Stomach (tissue), 9 donors: ENCODE data around the gene WWC2. TPM values are rescaled to one million over a fixed set of nuclear protein-coding genes. Genes with fewer than 3 reads are reported as not detected.

Source experiments
- DNase-seq, 2 donors: peaks; one replicate each; pipeline versions ENCODE4 v3.0.0 to v3.0.0-alpha.2; 2013 to 2019
- H3K27ac ChIP-seq, 5 donors: fragments of 200-600 bp in 4 of 5; sonication (generic) in 4 of 5; one replicate each; pipeline ENCODE4 v1.5.1; 2013 to 2019; ENCODE audit warnings: mild to moderate bottlenecking in 1 of 5, moderate library complexity in 1 of 5
- H3K27me3 ChIP-seq, 3 donors: fragments of 200-600 bp; sonication (generic); one replicate each; pipeline ENCODE4 v1.5.1; 2017 to 2019; ENCODE audit warnings: mixed run types in 1 of 3
- H3K36me3 ChIP-seq, 4 donors: fragments of 200-600 bp; sonication (generic); 1 replicate in 3 of 4; 2 replicates in 1 of 4; pipeline ENCODE4 v1.5.1; 2016 to 2019
- H3K4me1 ChIP-seq, 4 donors: fragments of 200-600 bp; sonication (generic); one replicate each; pipeline ENCODE4 v1.5.1; 2016 to 2019
- H3K4me3 ChIP-seq, 4 donors: fragments of 200-600 bp; sonication (generic) in 3 of 4; one replicate each; pipeline ENCODE4 v1.5.1; 2016 to 2019; ENCODE audit warnings: mild to moderate bottlenecking in 1 of 4
- H3K9me3 ChIP-seq, 4 donors: fragments of 200-600 bp; sonication (generic); one replicate each; pipeline ENCODE4 v1.5.1; 2016 to 2019
- CTCF ChIP-seq, 7 experiments: fragments of 450-650 bp in 4 of 7; fragments of 200-600 bp in 3 of 7; sonication (generic) in 3 of 7; IDR thresholded peaks; one replicate each; pipeline ENCODE4 v1.5.1; 2016 to 2019; ENCODE audit warnings: antibody characterized with exemption in 7 of 7, control low read depth in 2 of 7, mild to moderate bottlenecking in 1 of 7
- EP300 ChIP-seq: sonication (generic); formaldehyde crosslinking; IDR thresholded peaks from one replicate; pipeline ENCODE4 v1.6.1; 2017; ENCODE audit warnings: antibody characterized with exemption
- POLR2A ChIP-seq, 4 donors: fragments of 450-650 bp; IDR thresholded peaks; one replicate each; pipeline ENCODE4 v1.6.1; 2016; ENCODE audit warnings: antibody characterized with exemption in 4 of 4, control low read depth in 2 of 4, mild to moderate bottlenecking in 1 of 4, moderate library complexity in 1 of 4
- POLR2AphosphoS5 ChIP-seq, 3 donors: sonication (generic); formaldehyde crosslinking; IDR thresholded peaks; one replicate each; pipeline ENCODE4 v1.6.1; 2016; ENCODE audit warnings: antibody characterized with exemption in 3 of 3
- WGBS, 5 donors: extraction: QIAGEN DNeasy Blood & Tissue Kit in 3 of 5; methylation state at CpG; one replicate each; pipeline versions ENCODE4 v1.1.5 to v1.1.7; 2013 to 2018; 5-methylcytosine and 5-hydroxymethylcytosine counted together
- intact Hi-C: fragments of 100-400 bp; cut with DNase I; formaldehyde crosslinking; loops from one replicate; pipeline ENCODE4 v1.15.1; 2023; ENCODE audit warnings: low total_unique reads
- polyA plus RNA-seq, 3 donors: library from polyadenylated mRNA; stranded (reverse); fragments of 200-250 nt; gene quantifications; one replicate each; pipeline ENCODE4 v1.2.3, GENCODE V29; 2013
- total RNA-seq, 5 donors: library from RNA; depleted of rRNA; stranded (reverse); fragments of >200 nt; gene quantifications; one replicate each; pipeline versions ENCODE4 v1.1.0 to v1.2.3, GENCODE V29; 2014 to 2016
- donor health status: healthy with polysubstance abuse.
- donor health status: Bipolar disorder and iron deficiency.
- donor health status: healthy.

The WWC2 gene
- total and polyA plus RNA-seq, 8 donors = 2.6 to 59.1 (median 31.1) TPM

- no peaks in the 10 kb centered on the region for H3K36me3 ChIP-seq
- no peak overlapping the region for H3K4me3 ChIP-seq
- intact Hi-C loops = loop anchor here (5.0 to 10.0 kb wide), 3 partner anchors 130 to 330 kb away; no protein-coding TSS in a partner anchor
- H3K4me1 ChIP-seq = peaks cover 0 to 10% (median 0%) of the 10 kb centered on the region in 4 donors
- no peaks in the 10 kb centered on the region for H3K9me3 ChIP-seq
- TF ChIP-seq CTCF (IDR thresholded peaks at IDR 0.05) (no peak), POLR2AphosphoS5 (IDR thresholded peaks at IDR 0.05) (no peak)
- no peak for DNase-seq
- H3K27me3 ChIP-seq = no peaks in the 10 kb centered on the region
- no peak overlapping the region for H3K27ac ChIP-seq
- 48 to 67% (median 63%) methylated on average over 7 of the region's 7 CpGs for WGBS, 5 donors
Observed at GRCh38 chr4:183074288-183074990, 24.6 kb upstream of the WWC2 start.

GRCh38 chr4:183078634-183079033, 20.4 kb upstream of the WWC2 start:
- Histone ChIP-seq H3K27ac (no peak overlapping the region), H3K9me3 (no peaks in the 10 kb centered on the region), H3K4me3 (no peak overlapping the region), H3K36me3 (no peaks in the 10 kb centered on the region), H3K27me3 (no peaks in the 10 kb centered on the region), H3K4me1 (peaks cover 0 to 18% (median 6%) of the 10 kb centered on the region in 4 donors)
- no peak for DNase-seq
- intact Hi-C loops = loop anchor here (10.0 kb wide), 2 partner anchors 134 to 326 kb away; no protein-coding TSS in a partner anchor
- 94 to 97% (median 95%) methylated on average over 13 of the region's 13 CpGs for WGBS, 5 donors
- TF ChIP-seq POLR2AphosphoS5 (IDR thresholded peaks at IDR 0.05) (no peak), EP300 (no peak), POLR2A (IDR thresholded peaks at IDR 0.05) (no peak), CTCF (IDR thresholded peaks at IDR 0.05) (no peak)

- H3K27me3 ChIP-seq = no peaks in the 10 kb centered on the region
- H3K4me1 ChIP-seq = peaks cover 0 to 14% (median 6%) of the 10 kb centered on the region in 4 donors
- H3K4me3 ChIP-seq = no peak overlapping the region
- H3K27ac ChIP-seq = no peak overlapping the region
- WGBS, 5 donors = 22 to 53% (median 30%) methylated on average over 4 of the region's 4 CpGs
- intact Hi-C loops = no loop called here
- H3K9me3 ChIP-seq = no peaks in the 10 kb centered on the region
- no peaks in the 10 kb centered on the region for H3K36me3 ChIP-seq
- no peak for TF ChIP-seq POLR2AphosphoS5 (IDR thresholded peaks at IDR 0.05)
- no peak for TF ChIP-seq POLR2A (IDR thresholded peaks at IDR 0.05)
- TF ChIP-seq EP300 = no peak
- TF ChIP-seq CTCF (IDR thresholded peaks at IDR 0.05) = no peak
- DNase-seq = no peak
Observed at GRCh38 chr4:183080372-183081115, 18.5 kb upstream of the WWC2 start.

- intact Hi-C loops = no loop called here
- no peak overlapping the region for H3K4me3 ChIP-seq
- H3K27me3 ChIP-seq = no peaks in the 10 kb centered on the region
- H3K36me3 ChIP-seq = no peaks in the 10 kb centered on the region
- DNase-seq = no peak
- TF ChIP-seq CTCF (IDR thresholded peaks at IDR 0.05) (no peak), POLR2A (IDR thresholded peaks at IDR 0.05) (no peak), POLR2AphosphoS5 (IDR thresholded peaks at IDR 0.05) (no peak), EP300 (no peak)
- 15 to 33% (median 18%) methylated on average over 3 of the region's 3 CpGs for WGBS, 5 donors
- H3K4me1 ChIP-seq = peaks cover 0 to 14% (median 6%) of the 10 kb centered on the region in 4 donors
- H3K27ac ChIP-seq = no peak overlapping the region
- H3K9me3 ChIP-seq = no peaks in the 10 kb centered on the region
Observed at GRCh38 chr4:183081116-183081469, 18.0 kb upstream of the WWC2 start.
